ENCODE data around the gene LRRC45. TPM values are rescaled to one million over a fixed set of nuclear protein-coding genes. Genes with fewer than 3 reads are reported as not detected.

LRRC45 gene
- total RNA-seq, 1 donor from 2014 or later: 14.2 TPM

- no peak for DNase-seq
These were observed 28.3 kb upstream of the LRRC45 start for GRCh38 chr17:81994593-81995462.

- no peak for DNase-seq
These were observed 27.5 kb upstream of the LRRC45 start for GRCh38 chr17:81995463-81996231.

- DNase-seq: no peak
These were observed 26.8 kb upstream of the LRRC45 start for GRCh38 chr17:81996232-81996756.

GRCh38 chr17:81996757-81997441 is 26.2 kb upstream of the LRRC45 start:
- DNase-seq: no peak

GRCh38 chr17:81998212-81998611 is 24.9 kb upstream of the LRRC45 start:
- DNase-seq: no peak

GRCh38 chr17:81998691-81999438 is 24.2 kb upstream of the LRRC45 start:
- DNase-seq: no peak

- DNase-seq: no peak
These were observed 23.5 kb upstream of the LRRC45 start for GRCh38 chr17:81999587-81999975.

GRCh38 chr17:81999976-82000802 is 22.9 kb upstream of the LRRC45 start:
- DNase-seq: no peak

- DNase-seq: no peak
These were observed 22.1 kb upstream of the LRRC45 start for GRCh38 chr17:82000803-82001570.

GRCh38 chr17:82001571-82002056 is 21.5 kb upstream of the LRRC45 start:
- DNase-seq: no peak

GRCh38 chr17:82003411-82004381 is 19.4 kb upstream of the LRRC45 start:
- DNase-seq: no peak

- DNase-seq: no peak
These were observed 18.3 kb upstream of the LRRC45 start for GRCh38 chr17:82004517-82005455.

- DNase-seq: no peak
These were observed 17.3 kb upstream of the LRRC45 start for GRCh38 chr17:82005701-82006348.

- DNase-seq: peak; percentile 41
These were observed 16.5 kb upstream of the LRRC45 start for GRCh38 chr17:82006468-82007227.

GRCh38 chr17:82007228-82007494 is 15.9 kb upstream of the LRRC45 start:
- no peak for DNase-seq

GRCh38 chr17:82007495-82008257 is 15.4 kb upstream of the LRRC45 start:
- DNase-seq: no peak

Data from occipital lobe (tissue), 2 donors.